Endothelial cell (in vitro differentiated cells): Measurements from ENCODE around the gene RPTOR. TPM values are rescaled to one million over a fixed set of nuclear protein-coding genes. Genes with fewer than 3 reads are reported as not detected.

Experiments
- DNase-seq: peaks from one replicate; pipeline ENCODE4 v3.0.0; 2021; ENCODE audit warnings: low spot score
- H3K27ac Mint-ChIP-seq: one replicate; pipeline ENCODE4 v1.8.0; 2021; ENCODE audit warnings: mixed read lengths, inconsistent platforms; ENCODE audit not compliant: unreplicated experiment
- H3K27me3 Mint-ChIP-seq: one replicate; pipeline ENCODE4 v1.8.0; 2021; ENCODE audit warnings: mild to moderate bottlenecking, moderate library complexity, mixed read lengths, inconsistent platforms; ENCODE audit not compliant: unreplicated experiment
- H3K36me3 Mint-ChIP-seq: one replicate; pipeline ENCODE4 v1.8.0; 2021; ENCODE audit warnings: mild to moderate bottlenecking, low read depth, mixed read lengths, inconsistent platforms; ENCODE audit not compliant: unreplicated experiment
- H3K4me1 Mint-ChIP-seq: one replicate; pipeline ENCODE4 v1.8.0; 2021; ENCODE audit warnings: mild to moderate bottlenecking, mixed read lengths, inconsistent platforms; ENCODE audit not compliant: unreplicated experiment
- H3K4me3 Mint-ChIP-seq: one replicate; pipeline ENCODE4 v1.8.0; 2021; ENCODE audit warnings: mild to moderate bottlenecking, mixed read lengths, inconsistent platforms; ENCODE audit not compliant: unreplicated experiment
- H3K9me3 Mint-ChIP-seq: one replicate; pipeline ENCODE4 v1.8.0; 2021; ENCODE audit warnings: mixed read lengths, inconsistent platforms; ENCODE audit not compliant: unreplicated experiment
- total RNA-seq: library from RNA; stranded (reverse); fragmentation: NEBNext Ultra II Directional; extraction: Animal tissue kit (Norgen Biotek cat#: 25700); gene quantifications from one replicate; pipeline ENCODE4 v1.2.1, GENCODE V29; 2021; ENCODE audit not compliant: unreplicated experiment
- TF ChIP-seq, protein P1 (sequence below): fragments of 200-600 bp; sonication (generic); IDR thresholded peaks from one replicate; pipeline ENCODE4 v1.5.0; 2021; ENCODE audit warnings: antibody characterized with exemption; ENCODE audit not compliant: unreplicated experiment

RPTOR gene
- total RNA-seq, 1 donor from 2014 or later = 36.7 TPM

DNA sequence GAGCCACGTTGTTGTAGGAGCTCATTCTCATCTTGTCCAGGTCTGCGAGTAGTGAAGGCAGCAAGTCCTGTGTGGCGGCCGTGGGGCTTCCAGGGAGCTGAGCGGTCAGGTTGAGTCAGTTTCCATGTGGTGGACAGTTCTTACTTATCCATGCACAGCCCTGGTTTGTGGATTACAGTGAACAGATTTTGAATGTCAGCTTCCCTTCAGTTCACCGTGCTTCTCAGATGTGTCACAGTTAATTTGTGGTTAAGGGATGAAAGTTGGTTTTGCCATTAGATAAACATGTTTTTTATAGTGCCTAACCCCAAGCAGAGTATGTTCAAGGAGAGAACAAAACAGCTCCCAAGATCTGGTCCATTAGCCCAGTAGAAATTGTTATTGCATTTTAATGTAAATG lies 103.1 kb downstream of the RPTOR start:
- TF ChIP-seq, protein P1, sequence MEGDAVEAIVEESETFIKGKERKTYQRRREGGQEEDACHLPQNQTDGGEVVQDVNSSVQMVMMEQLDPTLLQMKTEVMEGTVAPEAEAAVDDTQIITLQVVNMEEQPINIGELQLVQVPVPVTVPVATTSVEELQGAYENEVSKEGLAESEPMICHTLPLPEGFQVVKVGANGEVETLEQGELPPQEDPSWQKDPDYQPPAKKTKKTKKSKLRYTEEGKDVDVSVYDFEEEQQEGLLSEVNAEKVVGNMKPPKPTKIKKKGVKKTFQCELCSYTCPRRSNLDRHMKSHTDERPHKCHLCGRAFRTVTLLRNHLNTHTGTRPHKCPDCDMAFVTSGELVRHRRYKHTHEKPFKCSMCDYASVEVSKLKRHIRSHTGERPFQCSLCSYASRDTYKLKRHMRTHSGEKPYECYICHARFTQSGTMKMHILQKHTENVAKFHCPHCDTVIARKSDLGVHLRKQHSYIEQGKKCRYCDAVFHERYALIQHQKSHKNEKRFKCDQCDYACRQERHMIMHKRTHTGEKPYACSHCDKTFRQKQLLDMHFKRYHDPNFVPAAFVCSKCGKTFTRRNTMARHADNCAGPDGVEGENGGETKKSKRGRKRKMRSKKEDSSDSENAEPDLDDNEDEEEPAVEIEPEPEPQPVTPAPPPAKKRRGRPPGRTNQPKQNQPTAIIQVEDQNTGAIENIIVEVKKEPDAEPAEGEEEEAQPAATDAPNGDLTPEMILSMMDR = no peak
- Mint-ChIP-seq H3K4me3 (no peak overlapping the region), H3K27ac (no peak overlapping the region), H3K27me3 (no peaks in the 10 kb centered on the region), H3K36me3 (no peaks in the 10 kb centered on the region), H3K9me3 (no peaks in the 10 kb centered on the region), H3K4me1 (peaks cover 24% of the 10 kb centered on the region)
- no peak for DNase-seq

DNA sequence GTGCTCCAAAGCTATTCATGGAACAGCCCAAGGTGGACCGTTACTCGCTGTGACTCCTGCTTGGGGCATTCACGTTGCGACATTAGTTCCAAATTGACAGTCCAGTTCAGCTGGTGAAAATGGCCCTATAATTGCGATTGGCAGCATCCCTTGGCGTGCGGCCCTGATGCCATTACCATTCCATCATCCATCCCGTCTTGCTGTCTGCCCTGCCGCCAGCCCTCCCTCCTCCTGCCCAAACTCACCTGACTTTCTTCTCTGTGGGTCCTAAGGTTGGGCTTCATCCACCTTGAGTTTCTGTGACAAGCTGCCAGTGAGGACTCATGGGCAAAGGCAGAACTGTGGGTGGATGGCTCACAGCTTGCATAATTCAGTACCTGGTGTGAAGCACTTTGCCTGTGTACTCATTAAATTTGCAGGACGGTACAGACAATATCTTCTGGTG lies 104.6 kb downstream of the RPTOR start:
- no peaks in the 10 kb centered on the region for H3K27me3 Mint-ChIP-seq
- H3K4me1 Mint-ChIP-seq = peaks cover 24% of the 10 kb centered on the region
- H3K27ac Mint-ChIP-seq = no peak overlapping the region
- H3K4me3 Mint-ChIP-seq = no peak overlapping the region
- TF ChIP-seq, protein P1 = no peak
- H3K36me3 Mint-ChIP-seq = no peaks in the 10 kb centered on the region
- DNase-seq = no peak
- no peaks in the 10 kb centered on the region for H3K9me3 Mint-ChIP-seq

DNA sequence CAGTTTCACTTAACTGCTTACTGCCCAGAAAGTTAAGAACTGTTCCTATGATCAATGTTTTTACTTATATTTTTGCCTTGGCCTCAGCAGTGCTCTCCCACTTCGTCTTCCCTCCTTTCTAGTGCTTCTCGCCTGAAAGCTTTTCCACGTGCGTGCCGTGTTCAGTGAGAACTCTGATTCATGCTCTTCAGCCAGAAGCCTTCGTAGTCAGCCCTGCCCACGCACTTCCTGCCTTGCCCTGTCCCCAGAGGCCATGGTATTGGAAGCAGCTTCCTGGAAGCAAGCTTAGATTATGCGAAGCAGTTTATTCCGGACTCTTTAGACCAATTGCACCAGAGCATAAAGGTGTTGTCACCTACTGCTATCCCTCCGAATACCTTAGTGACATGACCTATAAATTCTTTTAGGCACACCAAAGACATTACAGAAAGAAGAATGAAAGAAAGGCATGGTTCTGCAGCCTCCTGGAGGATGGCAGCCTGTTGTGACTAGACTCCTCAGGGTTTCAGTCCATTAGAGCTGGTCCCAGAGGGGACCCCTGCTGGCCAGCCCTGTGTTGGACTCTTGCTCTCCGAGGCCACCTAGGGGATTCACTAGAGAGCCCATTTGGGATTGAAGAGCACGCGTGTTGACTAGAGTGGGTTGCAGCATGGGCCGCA lies 105.2 kb downstream of the RPTOR start:
- Mint-ChIP-seq H3K4me3 (no peak overlapping the region), H3K27ac (no peak overlapping the region), H3K36me3 (no peaks in the 10 kb centered on the region), H3K9me3 (no peaks in the 10 kb centered on the region), H3K4me1 (peaks cover 24% of the 10 kb centered on the region), H3K27me3 (no peaks in the 10 kb centered on the region)
- DNase-seq = peak; percentile 69
- TF ChIP-seq, protein P1 = peak; percentile 54

DNA sequence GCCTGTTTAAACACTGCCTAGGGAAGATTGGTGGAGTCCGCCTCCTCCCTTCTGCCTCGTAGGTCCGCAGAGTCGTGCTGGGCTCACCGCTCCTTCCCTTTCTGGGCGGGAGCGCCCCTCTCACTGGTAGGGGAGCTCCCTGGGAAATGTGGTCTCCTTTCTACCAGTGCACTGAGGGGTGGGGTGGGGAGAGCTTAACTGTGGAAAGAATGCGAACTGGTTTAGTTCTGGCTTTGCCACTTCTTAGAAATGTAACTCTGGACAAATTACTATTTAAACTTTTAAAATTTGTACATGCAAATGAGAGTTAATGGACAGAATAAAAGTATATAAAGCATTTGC lies 105.7 kb downstream of the RPTOR start:
- TF ChIP-seq, protein P1 = no peak
- H3K4me1 Mint-ChIP-seq = peaks cover 24% of the 10 kb centered on the region
- H3K27ac Mint-ChIP-seq = no peak overlapping the region
- no peak overlapping the region for H3K4me3 Mint-ChIP-seq
- no peaks in the 10 kb centered on the region for H3K27me3 Mint-ChIP-seq
- H3K36me3 Mint-ChIP-seq = no peaks in the 10 kb centered on the region
- no peak for DNase-seq
- no peaks in the 10 kb centered on the region for H3K9me3 Mint-ChIP-seq

DNA sequence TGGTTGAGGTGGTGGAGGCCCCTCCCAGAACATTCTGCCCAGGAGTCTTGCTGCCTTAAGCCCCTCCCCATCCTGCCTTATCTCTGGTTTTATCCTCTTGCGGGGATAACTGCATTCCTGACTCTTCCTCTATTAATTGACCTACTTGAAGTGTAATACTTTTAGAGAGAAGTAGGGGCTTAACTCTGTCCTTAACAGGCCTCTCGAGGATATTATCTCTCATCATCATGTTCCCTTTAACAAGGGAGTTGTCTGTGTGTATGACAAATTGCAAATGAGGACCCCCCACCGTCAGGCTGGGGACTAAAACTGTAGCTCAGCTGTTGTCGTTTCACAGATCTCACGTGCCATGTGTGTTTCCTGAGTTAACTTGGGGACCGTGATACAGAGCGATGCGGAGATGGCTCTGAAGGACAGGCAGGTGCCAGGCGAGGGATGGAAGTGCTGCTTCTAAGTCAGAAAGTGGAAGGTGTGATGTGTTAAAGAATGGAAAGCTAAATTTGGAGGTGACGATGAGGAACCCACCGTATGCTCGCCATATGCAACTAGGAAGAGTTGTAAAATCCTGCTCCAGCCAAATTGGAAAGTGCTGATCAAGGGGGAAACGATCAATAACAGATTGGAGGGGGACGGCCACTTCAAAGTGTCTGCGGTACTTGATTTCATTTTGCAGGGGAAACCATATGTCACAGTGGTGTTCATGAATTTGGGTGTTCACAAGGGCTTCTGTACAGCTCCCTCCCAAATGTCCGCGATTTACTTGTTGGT lies 106.3 kb downstream of the RPTOR start:
- DNase-seq = no peak
- TF ChIP-seq, protein P1 = no peak
- Mint-ChIP-seq H3K4me1 (peaks cover 18% of the 10 kb centered on the region), H3K27me3 (no peaks in the 10 kb centered on the region), H3K36me3 (no peaks in the 10 kb centered on the region), H3K4me3 (no peak overlapping the region), H3K27ac (no peak overlapping the region), H3K9me3 (no peaks in the 10 kb centered on the region)
